A673 (cell line): ENCODE measurements around the gene COLEC12.

Experiments used
- CTCF ChIP-seq: fragments of 300-800, 200-600 bp; sonication (generic); conservative IDR thresholded peaks from 2 replicates; pipeline ENCODE4 v1.5.1; 2017; ENCODE audit warnings: low read depth, mild to moderate bottlenecking, antibody characterized with exemption, low read length, moderate library complexity, mixed read lengths
- EZH2 ChIP-seq: fragments of 200-600 bp; sonication (generic); IDR thresholded peaks from 2 replicates; pipeline ENCODE4 v1.6.1; 2017; ENCODE audit warnings: borderline replicate concordance, low read depth, mild to moderate bottlenecking, mixed read lengths, antibody characterized with exemption, low read length; ENCODE audit not compliant: poor library complexity, severe bottlenecking

DNA sequence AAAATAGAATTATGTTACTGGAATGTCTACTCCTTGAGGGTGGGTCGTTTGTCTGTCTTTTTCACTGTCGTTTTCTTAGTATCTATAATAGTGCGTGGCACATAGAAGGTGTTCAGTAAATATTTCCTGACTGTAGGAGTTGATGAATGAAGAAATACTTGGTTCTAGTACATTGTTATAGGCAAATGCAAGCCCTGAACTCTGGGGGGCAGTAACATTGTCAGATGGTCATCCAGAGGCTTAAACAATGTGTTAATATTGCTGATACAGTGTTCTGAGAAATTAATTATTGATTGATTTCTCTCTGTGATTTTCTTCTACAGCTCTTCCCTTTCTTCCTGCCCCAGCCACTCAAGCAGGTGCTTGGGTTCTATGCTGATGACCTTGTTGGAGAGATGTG is 208.2 kb downstream of the COLEC12 start:
- TF ChIP-seq CTCF (peak; percentile 48), EZH2 (no peak)
